Uterus (tissue), 2 donors: ENCODE measurements around the gene TMEM80.

Experiments used
- CTCF ChIP-seq, 4 experiments: fragments of 200-600 bp in 2 of 4; fragments of 450-650 bp in 2 of 4; sonication (generic) in 2 of 4; IDR thresholded peaks; one replicate each; pipeline ENCODE4 v1.5.1; 2016 to 2019; ENCODE audit warnings: antibody characterized with exemption in 4 of 4, mild to moderate bottlenecking in 2 of 4, moderate library complexity in 1 of 4
- POLR2A ChIP-seq, 2 donors: fragments of 450-650 bp; IDR thresholded peaks; one replicate each; pipeline ENCODE4 v1.6.1; 2016; ENCODE audit warnings: antibody characterized with exemption in 2 of 2, mild to moderate bottlenecking in 1 of 2, moderate library complexity in 1 of 2

GRCh38 chr11:657691-658126 is 37.9 kb upstream of the TMEM80 start:
- TF ChIP-seq CTCF (IDR thresholded peaks at IDR 0.05) (no peak), POLR2A (IDR thresholded peaks at IDR 0.05) (no peak)
